Measurements from ENCODE around the gene PAXIP1. TPM values are rescaled to one million over a fixed set of nuclear protein-coding genes. Genes with fewer than 3 reads are reported as not detected.

The PAXIP1 gene
- total RNA-seq, 1 experiment from 2014 or later, result 15.3 TPM

- ChIA-PET CTCF (no interaction called here), POLR2A (ENCODE audit: unreplicated experiment) (no interaction called here)
- ATAC-seq (no peak), DNase-seq (no peak)
- H3K36me3 ChIP-seq (ENCODE audit: low read depth, low read length), result no peaks in the 10 kb centered on the region
- no peaks in the 10 kb centered on the region for H3K9me3 ChIP-seq (ENCODE audit: low read length)
- H3K79me2 ChIP-seq (ENCODE audit: low read length), result no peaks in the 10 kb centered on the region
- no peak for TF ChIP-seq EZH2phosphoT487 (IDR thresholded peaks at IDR 0.05; ENCODE audit: borderline replicate concordance, low read length)
- TF ChIP-seq, protein P1, sequence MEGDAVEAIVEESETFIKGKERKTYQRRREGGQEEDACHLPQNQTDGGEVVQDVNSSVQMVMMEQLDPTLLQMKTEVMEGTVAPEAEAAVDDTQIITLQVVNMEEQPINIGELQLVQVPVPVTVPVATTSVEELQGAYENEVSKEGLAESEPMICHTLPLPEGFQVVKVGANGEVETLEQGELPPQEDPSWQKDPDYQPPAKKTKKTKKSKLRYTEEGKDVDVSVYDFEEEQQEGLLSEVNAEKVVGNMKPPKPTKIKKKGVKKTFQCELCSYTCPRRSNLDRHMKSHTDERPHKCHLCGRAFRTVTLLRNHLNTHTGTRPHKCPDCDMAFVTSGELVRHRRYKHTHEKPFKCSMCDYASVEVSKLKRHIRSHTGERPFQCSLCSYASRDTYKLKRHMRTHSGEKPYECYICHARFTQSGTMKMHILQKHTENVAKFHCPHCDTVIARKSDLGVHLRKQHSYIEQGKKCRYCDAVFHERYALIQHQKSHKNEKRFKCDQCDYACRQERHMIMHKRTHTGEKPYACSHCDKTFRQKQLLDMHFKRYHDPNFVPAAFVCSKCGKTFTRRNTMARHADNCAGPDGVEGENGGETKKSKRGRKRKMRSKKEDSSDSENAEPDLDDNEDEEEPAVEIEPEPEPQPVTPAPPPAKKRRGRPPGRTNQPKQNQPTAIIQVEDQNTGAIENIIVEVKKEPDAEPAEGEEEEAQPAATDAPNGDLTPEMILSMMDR (conservative IDR thresholded peaks at IDR 0.05; ENCODE audit: low read depth, low read length), result no peak
- TF ChIP-seq EZH2 (IDR thresholded peaks at IDR 0.05; ENCODE audit: low read length, unreplicated experiment), result no peak
- H3K4me2 ChIP-seq (ENCODE audit: low read length), result no peak overlapping the region
- BruUV-seq (replicated peaks), result no TSS peak
- no peaks in the 10 kb centered on the region for H3K9me2 ChIP-seq (replicated peaks; ENCODE audit: low read length)
- H3K27ac ChIP-seq (ENCODE audit: low read length), result no peak overlapping the region
- no peaks in the 10 kb centered on the region for H4K20me1 ChIP-seq (ENCODE audit: low read length)
- intact Hi-C loops (cut with micrococcal nuclease), result no loop called here
- H3K9ac ChIP-seq (ENCODE audit: low read length), result no peak overlapping the region
- peaks cover 12% of the 10 kb centered on the region; the same call in 1 of the 2 replicates for H3K27me3 ChIP-seq (ENCODE audit: low read length)
- H3K4me3 ChIP-seq (ENCODE audit: low read length), result no peak overlapping the region
- H3F3A ChIP-seq (ENCODE audit: low read length, unreplicated experiment), result no peaks in the 10 kb centered on the region
- H2AFZ ChIP-seq (ENCODE audit: low read length), result no peak overlapping the region
- H3K4me1 ChIP-seq (ENCODE audit: insufficient read depth, low read length), result no peaks in the 10 kb centered on the region
Measured at GRCh38 chr7:154909241-154910105, 93.5 kb downstream of the PAXIP1 start.

GRCh38 chr7:154907651-154908620 lies 95.0 kb downstream of the PAXIP1 start:
- no peak overlapping the region for H3K9ac ChIP-seq (ENCODE audit: low read length)
- DNase-seq (no peak), ATAC-seq (no peak)
- no peaks in the 10 kb centered on the region for H3K9me3 ChIP-seq (ENCODE audit: low read length)
- no peak overlapping the region for H3K4me2 ChIP-seq (ENCODE audit: low read length)
- no TSS peak for BruUV-seq (replicated peaks)
- no peak overlapping the region for H3K4me3 ChIP-seq (ENCODE audit: low read length)
- no peaks in the 10 kb centered on the region for H4K20me1 ChIP-seq (ENCODE audit: low read length)
- peaks cover 12% of the 10 kb centered on the region; the same call in 1 of the 2 replicates for H3K27me3 ChIP-seq (ENCODE audit: low read length)
- ChIA-PET POLR2A (ENCODE audit: unreplicated experiment) (no interaction called here), CTCF (no interaction called here)
- TF ChIP-seq, protein P1 (conservative IDR thresholded peaks at IDR 0.05; ENCODE audit: low read depth, low read length), result no peak
- no peak for TF ChIP-seq EZH2phosphoT487 (IDR thresholded peaks at IDR 0.05; ENCODE audit: borderline replicate concordance, low read length)
- no peaks in the 10 kb centered on the region for H3K36me3 ChIP-seq (ENCODE audit: low read depth, low read length)
- H3K79me2 ChIP-seq (ENCODE audit: low read length), result no peaks in the 10 kb centered on the region
- intact Hi-C loops (cut with micrococcal nuclease), result no loop called here
- no peak overlapping the region for H2AFZ ChIP-seq (ENCODE audit: low read length)
- no peaks in the 10 kb centered on the region for H3K9me2 ChIP-seq (replicated peaks; ENCODE audit: low read length)
- no peaks in the 10 kb centered on the region for H3K4me1 ChIP-seq (ENCODE audit: insufficient read depth, low read length)
- no peak overlapping the region for H3K27ac ChIP-seq (ENCODE audit: low read length)
- H3F3A ChIP-seq (ENCODE audit: low read length, unreplicated experiment), result no peaks in the 10 kb centered on the region

Measured in PC-3 (cell line).